Naive B cell (primary cell): ENCODE data around the gene PML. TPM values are rescaled to one million over a fixed set of nuclear protein-coding genes. Genes with fewer than 3 reads are reported as not detected.
"Not testable (repeated sequence)": the region's sequence is repeated elsewhere in the genome, so short reads cannot be mapped to it uniquely, and the experiment has no call there.

Experiments
- ATAC-seq, 2 donors: fragments of 150-1000 bp; cut with Tn5 transposase; 2 replicates each; pipeline ENCODE4 v1.10.0; 2021; ENCODE audit warnings: low read depth in 2 of 2, mild to moderate bottlenecking in 2 of 2, moderate library complexity in 2 of 2
- DNase-seq: peaks from one replicate; pipeline ENCODE4 v3.0.0; 2022
- H3K27ac Mint-ChIP-seq, 6 donors: one replicate each; pipeline ENCODE4 v1.8.0; 2020 to 2022; ENCODE audit warnings: mild to moderate bottlenecking in 6 of 6, mixed read lengths in 6 of 6, moderate library complexity in 5 of 6, inconsistent platforms in 2 of 6
- H3K27me3 Mint-ChIP-seq, 3 donors: one replicate each; pipeline ENCODE4 v1.8.0; 2021 to 2022; ENCODE audit warnings: mixed read lengths in 3 of 3, mild to moderate bottlenecking in 1 of 3
- H3K36me3 Mint-ChIP-seq, 2 donors: one replicate each; pipeline ENCODE4 v1.8.0; 2020 to 2022; ENCODE audit warnings: mixed read lengths in 2 of 2, inconsistent platforms in 1 of 2, mild to moderate bottlenecking in 1 of 2
- H3K4me1 Mint-ChIP-seq, 3 donors: one replicate each; pipeline ENCODE4 v1.8.0; 2020 to 2022; ENCODE audit warnings: mixed read lengths in 3 of 3, inconsistent platforms in 1 of 3, mild to moderate bottlenecking in 1 of 3, moderate library complexity in 1 of 3
- H3K4me3 Mint-ChIP-seq, 8 donors: one replicate each; pipeline ENCODE4 v1.8.0; 2020 to 2022; ENCODE audit warnings: mild to moderate bottlenecking in 8 of 8, mixed read lengths in 8 of 8, moderate library complexity in 8 of 8, inconsistent platforms in 2 of 8
- H3K9me3 Mint-ChIP-seq, 7 donors: one replicate each; pipeline ENCODE4 v1.8.0; 2020 to 2022; ENCODE audit warnings: mixed read lengths in 7 of 7, mild to moderate bottlenecking in 5 of 7, inconsistent platforms in 2 of 7, moderate library complexity in 1 of 7
- polyA plus RNA-seq, 6 donors: library from polyadenylated mRNA; unstranded; fragments of 300-500 nt; fragmentation: Illumina TruSeq; gene quantifications; one replicate each; pipeline ENCODE4 v1.2.3, GENCODE V29; 2021; ENCODE audit warnings: low read depth in 6 of 6

Gene PML
- polyA plus RNA-seq, 6 donors from 2014 or later = 6.4 to 39.8 (median 18.9) TPM

GRCh38 chr15:74096753-74097474 is 102.4 kb downstream of the PML start:
- ATAC-seq, H3K36me3 Mint-ChIP-seq, DNase-seq, H3K4me1 Mint-ChIP-seq, H3K9me3 Mint-ChIP-seq, H3K4me3 Mint-ChIP-seq, H3K27me3 Mint-ChIP-seq, H3K27ac Mint-ChIP-seq: not testable (repeated sequence)

Other genes with a start within 250 kb of the PML start
- not detected for gene INSYN1, start 241.4 kb upstream of the PML start, polyA plus RNA-seq
- not detected for gene TBC1D21, start 121.2 kb upstream of the PML start, polyA plus RNA-seq
- under 1 TPM in 2 of 6 donors, not detected in 4; 0.19 to 0.48 TPM for gene LOXL1, start 68.3 kb upstream of the PML start, polyA plus RNA-seq
- gene STOML1, start 2.4 kb upstream of the PML start, polyA plus RNA-seq = 10 to 100 TPM in 3 of 6 donors, 1 to 10 TPM in 3; 8.6 to 18.4 (median 9.9) TPM
- gene GOLGA6A, start 87.8 kb downstream of the PML start, polyA plus RNA-seq = under 1 TPM in 1 of 6 donors, not detected in 5; 0.09 TPM
- gene ISLR2, start 135.9 kb downstream of the PML start, polyA plus RNA-seq = not detected
- gene ISLR, start 179.0 kb downstream of the PML start, polyA plus RNA-seq = not detected
- gene STRA6, start 208.1 kb downstream of the PML start, polyA plus RNA-seq = not detected
- gene CCDC33, start 241.6 kb downstream of the PML start, polyA plus RNA-seq = not detected